ENCODE results near the gene HK1. TPM values are rescaled to one million over a fixed set of nuclear protein-coding genes. Genes with fewer than 3 reads are reported as not detected.

Gene HK1
- total and polyA plus RNA-seq, 3 experiments from 2014 or later, result 144 to 153 (median 151) TPM

- Histone ChIP-seq H3K27ac (ENCODE audit: low read depth, low read length) (no peak overlapping the region), H3K4me1 (ENCODE audit: insufficient read depth, low read length) (peaks cover 8% of the 10 kb centered on the region), H3K4me3 (ENCODE audit: low read length) (no peak overlapping the region), H3K36me3 (ENCODE audit: insufficient read depth, low read length) (no peaks in the 10 kb centered on the region), H3K27me3 (ENCODE audit: insufficient read depth, low read length, poor library complexity, severe bottlenecking) (no peaks in the 10 kb centered on the region), H3K9me3 (ENCODE audit: low read length) (no peaks in the 10 kb centered on the region)
- peaks cover 5 to 10% (median 9%) of the 10 kb centered on the region in 3 donors for H3K4me1 Mint-ChIP-seq
- H3K9me3 Mint-ChIP-seq, result no peaks in the 10 kb centered on the region
- peak overlapping the region in 1 of 7 donors; percentile 13 for H3K4me3 Mint-ChIP-seq
- H3K36me3 Mint-ChIP-seq, result no peaks in the 10 kb centered on the region
- ChIA-PET POLR2A (no interaction called here), CTCF (interaction anchor here (0.9 to 9.6 kb wide), 10 partner anchors 10 to 276 kb away, joined by 3 to 103 read pairs (median 4); no protein-coding TSS in a partner anchor)
- peak in 1 of 5 donors; percentile 28 for DNase-seq
- no peak overlapping the region for H3K27ac Mint-ChIP-seq
- H3K27me3 Mint-ChIP-seq, result no peaks in the 10 kb centered on the region
These were observed 39.2 kb upstream of the HK1 start for GRCh38 chr10:69239136-69239535.

DNA sequence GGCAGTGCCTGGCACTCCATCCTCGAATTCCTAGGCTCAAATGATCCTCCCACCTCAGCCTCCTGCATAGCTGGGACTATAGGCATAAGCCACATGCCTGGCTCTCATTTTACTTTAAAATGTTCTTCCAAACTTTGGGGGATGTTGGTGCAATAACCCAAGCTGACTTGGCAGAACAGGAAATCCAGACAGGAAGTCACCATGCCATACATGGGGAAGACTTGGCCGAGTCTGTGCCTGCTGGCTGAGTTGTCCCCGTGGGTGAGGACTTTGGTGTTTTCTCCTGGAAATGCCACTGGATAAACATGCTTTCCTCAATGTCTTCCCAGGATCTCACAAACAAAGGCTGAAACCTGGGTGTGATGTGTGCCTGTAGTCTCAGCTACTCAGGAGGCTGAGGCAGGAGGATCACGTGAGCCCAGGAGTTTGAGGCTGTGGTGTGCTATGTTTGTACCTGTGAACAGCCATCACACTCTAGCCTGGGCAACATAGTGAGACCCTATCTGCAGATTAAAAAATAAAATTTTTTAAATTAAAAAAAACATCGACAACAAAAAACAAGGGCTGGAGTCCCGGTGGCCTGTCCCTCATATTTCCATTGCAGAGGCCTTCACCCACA, 38.4 kb upstream of the HK1 start:
- Histone ChIP-seq H3K9me3 (ENCODE audit: low read length) (no peaks in the 10 kb centered on the region), H3K27ac (ENCODE audit: low read depth, low read length) (no peak overlapping the region), H3K27me3 (ENCODE audit: insufficient read depth, low read length, poor library complexity, severe bottlenecking) (no peaks in the 10 kb centered on the region), H3K4me1 (ENCODE audit: insufficient read depth, low read length) (peaks cover 8% of the 10 kb centered on the region), H3K36me3 (ENCODE audit: insufficient read depth, low read length) (no peaks in the 10 kb centered on the region), H3K4me3 (ENCODE audit: low read length) (no peak overlapping the region)
- Mint-ChIP-seq H3K4me3 (no peak overlapping the region), H3K27me3 (no peaks in the 10 kb centered on the region), H3K36me3 (no peaks in the 10 kb centered on the region), H3K27ac (no peak overlapping the region), H3K4me1 (peaks cover 5 to 7% (median 6%) of the 10 kb centered on the region in 3 donors), H3K9me3 (no peaks in the 10 kb centered on the region)
- CTCF ChIA-PET, result interaction anchor here (0.9 to 9.6 kb wide), 6 partner anchors 11 to 275 kb away, joined by 3 to 103 read pairs (median 7); no protein-coding TSS in a partner anchor
- no peak for DNase-seq
- POLR2A ChIA-PET, result no interaction called here

GRCh38 chr10:69240455-69240854, 37.8 kb upstream of the HK1 start:
- no peaks in the 10 kb centered on the region for H3K36me3 ChIP-seq (ENCODE audit: insufficient read depth, low read length)
- DNase-seq, result no peak
- Mint-ChIP-seq H3K27me3 (no peaks in the 10 kb centered on the region), H3K9me3 (no peaks in the 10 kb centered on the region), H3K36me3 (no peaks in the 10 kb centered on the region), H3K4me3 (no peak overlapping the region), H3K4me1 (peaks cover 5 to 7% (median 6%) of the 10 kb centered on the region in 3 donors), H3K27ac (peak overlapping the region in 2 of 8 donors; percentile 19 to 39)
- POLR2A ChIA-PET, result no interaction called here
- CTCF ChIA-PET, result interaction anchor here (9.6 kb wide), 1 partner anchor 151 kb away, joined by 103 read pairs; no protein-coding TSS in a partner anchor
- H3K27me3 ChIP-seq (ENCODE audit: insufficient read depth, low read length, poor library complexity, severe bottlenecking), result no peaks in the 10 kb centered on the region
- H3K9me3 ChIP-seq (ENCODE audit: low read length), result no peaks in the 10 kb centered on the region
- no peak overlapping the region for H3K4me3 ChIP-seq (ENCODE audit: low read length)
- H3K4me1 ChIP-seq (ENCODE audit: insufficient read depth, low read length), result peaks cover 8% of the 10 kb centered on the region
- H3K27ac ChIP-seq (ENCODE audit: low read depth, low read length), result no peak overlapping the region

DNA sequence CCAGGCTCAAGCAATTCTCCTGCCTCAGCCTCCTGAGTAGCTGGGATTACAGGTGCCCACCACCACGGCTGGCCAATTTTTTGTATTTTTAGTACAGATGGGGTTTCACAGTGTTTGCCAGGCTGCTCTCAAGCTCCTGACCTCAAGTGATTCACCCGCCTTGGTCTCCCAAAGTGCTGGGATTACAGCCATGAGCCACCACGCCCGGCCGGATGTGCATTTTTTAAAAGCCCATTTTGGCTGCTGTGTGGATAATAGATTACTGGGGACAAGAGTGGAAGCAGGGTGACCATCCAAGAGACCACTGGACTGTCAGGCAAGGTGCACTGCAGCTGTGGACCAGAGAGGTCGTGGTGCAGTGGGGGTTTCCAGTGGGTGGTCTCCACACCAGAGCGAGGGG, 36.7 kb upstream of the HK1 start:
- Mint-ChIP-seq H3K27me3 (no peaks in the 10 kb centered on the region), H3K27ac (peak overlapping the region in 1 of 8 donors; percentile 9), H3K9me3 (no peaks in the 10 kb centered on the region), H3K4me3 (no peak overlapping the region), H3K36me3 (no peaks in the 10 kb centered on the region), H3K4me1 (peaks cover 5 to 7% (median 6%) of the 10 kb centered on the region in 3 donors)
- Histone ChIP-seq H3K4me3 (ENCODE audit: low read length) (no peak overlapping the region), H3K4me1 (ENCODE audit: insufficient read depth, low read length) (peaks cover 8% of the 10 kb centered on the region), H3K9me3 (ENCODE audit: low read length) (no peaks in the 10 kb centered on the region), H3K36me3 (ENCODE audit: insufficient read depth, low read length) (no peaks in the 10 kb centered on the region), H3K27ac (ENCODE audit: low read depth, low read length) (no peak overlapping the region), H3K27me3 (ENCODE audit: insufficient read depth, low read length, poor library complexity, severe bottlenecking) (no peaks in the 10 kb centered on the region)
- CTCF ChIA-PET, result interaction anchor here (1.1 to 9.6 kb wide), 2 partner anchors 10 to 150 kb away, joined by 3 to 103 read pairs; no protein-coding TSS in a partner anchor
- POLR2A ChIA-PET, result interaction anchor here (0.6 kb wide), 1 partner anchor 1363 kb away, joined by 3 read pairs; no protein-coding TSS in a partner anchor
- peak in 1 of 5 donors; percentile 13 for DNase-seq

DNA sequence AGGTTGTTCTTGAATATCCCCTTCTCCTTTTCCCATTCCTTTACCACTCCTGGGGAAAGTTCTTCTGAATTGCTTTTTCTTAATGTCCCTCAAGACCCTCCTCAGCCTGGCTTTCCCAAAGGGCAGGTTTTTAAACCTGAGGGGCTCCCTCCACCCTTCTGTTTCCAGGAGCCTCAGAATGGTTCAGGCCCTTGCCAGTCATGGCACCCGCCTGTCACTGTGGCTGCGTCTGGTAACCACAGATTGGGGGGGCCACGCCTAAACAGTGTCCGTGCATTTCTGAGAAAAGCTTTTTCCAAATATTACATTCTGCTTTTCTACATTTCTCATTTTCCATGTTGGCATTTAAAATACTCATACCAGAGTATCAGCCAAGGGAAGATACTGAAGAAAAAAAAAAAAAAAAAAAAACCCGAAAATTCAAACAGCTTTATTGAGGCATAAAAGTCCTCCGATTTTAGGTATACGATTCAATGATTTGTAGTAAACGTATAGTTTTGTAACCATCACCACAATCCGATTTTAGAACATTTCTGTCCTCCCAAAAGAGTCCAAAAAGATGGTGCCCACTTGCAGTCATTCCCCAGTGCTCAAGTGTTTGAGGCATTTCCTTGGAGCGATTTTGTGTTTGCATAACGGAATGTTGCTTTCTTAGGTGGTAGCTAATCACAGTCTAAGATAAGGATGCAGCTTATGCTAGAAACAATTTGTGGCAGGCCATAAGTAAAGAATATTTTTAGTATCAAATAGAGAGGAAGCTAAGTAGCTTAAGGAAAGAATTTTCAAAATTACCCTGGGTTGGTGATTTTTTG, 36.0 kb upstream of the HK1 start:
- Mint-ChIP-seq H3K9me3 (no peaks in the 10 kb centered on the region), H3K27me3 (no peaks in the 10 kb centered on the region), H3K27ac (no peak overlapping the region), H3K36me3 (no peaks in the 10 kb centered on the region), H3K4me1 (peaks cover 5 to 6% (median 6%) of the 10 kb centered on the region in 3 donors), H3K4me3 (no peak overlapping the region)
- no peaks in the 10 kb centered on the region for H3K27me3 ChIP-seq (ENCODE audit: insufficient read depth, low read length, poor library complexity, severe bottlenecking)
- H3K4me1 ChIP-seq (ENCODE audit: insufficient read depth, low read length), result peaks cover 8% of the 10 kb centered on the region
- H3K4me3 ChIP-seq (ENCODE audit: low read length), result no peak overlapping the region
- POLR2A ChIA-PET, result interaction anchor here (0.6 to 0.7 kb wide), 2 partner anchors 151 to 1364 kb away, joined by 3 to 4 read pairs; no protein-coding TSS in a partner anchor
- H3K27ac ChIP-seq (ENCODE audit: low read depth, low read length), result no peak overlapping the region
- no peak for DNase-seq
- H3K36me3 ChIP-seq (ENCODE audit: insufficient read depth, low read length), result no peaks in the 10 kb centered on the region
- CTCF ChIA-PET, result interaction anchor here (1.1 to 9.6 kb wide), 2 partner anchors 9 to 150 kb away, joined by 3 to 103 read pairs; no protein-coding TSS in a partner anchor
- H3K9me3 ChIP-seq (ENCODE audit: low read length), result no peaks in the 10 kb centered on the region

DNA sequence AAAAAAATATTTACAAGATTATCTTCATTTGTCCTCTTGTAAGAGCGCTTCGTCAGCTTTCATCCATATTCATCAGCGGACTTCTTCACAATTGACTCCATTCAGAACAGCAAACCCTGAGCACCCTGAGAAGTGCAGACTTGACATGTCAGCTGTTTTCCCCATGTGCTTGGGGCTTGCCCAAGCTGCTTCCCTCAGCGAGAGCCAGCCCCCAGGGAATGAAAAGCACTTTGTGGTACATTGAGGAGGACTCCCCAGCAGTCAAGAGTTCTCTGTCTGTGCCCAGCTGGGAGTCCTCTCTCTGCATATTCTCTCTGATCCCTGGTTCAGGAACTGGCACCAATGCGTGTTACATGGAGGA, 35.5 kb upstream of the HK1 start:
- CTCF ChIA-PET, result interaction anchor here (1.1 to 9.6 kb wide), 2 partner anchors 9 to 149 kb away, joined by 3 to 103 read pairs; no protein-coding TSS in a partner anchor
- no peaks in the 10 kb centered on the region for H3K36me3 Mint-ChIP-seq

DNA sequence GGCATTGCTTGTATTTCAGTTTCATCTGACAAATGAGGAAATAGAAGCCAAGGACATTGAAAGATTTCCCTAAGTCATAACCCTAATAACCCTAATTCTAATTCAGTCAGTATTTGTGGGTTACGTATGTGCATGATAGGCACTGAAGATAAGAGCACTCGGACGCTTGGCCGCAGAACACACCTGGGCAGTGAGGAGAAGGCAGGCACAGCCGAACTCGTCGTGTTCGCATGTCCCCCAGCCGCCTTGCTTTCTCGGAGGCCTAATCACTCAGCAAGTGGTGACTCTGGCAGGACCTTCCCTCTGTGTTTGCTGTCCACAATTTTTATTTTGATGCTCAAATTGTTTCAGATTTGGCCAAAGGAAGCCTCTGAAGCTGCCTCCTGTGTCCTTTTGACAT, 34.5 kb upstream of the HK1 start:
- no peaks in the 10 kb centered on the region for H3K9me3 ChIP-seq (ENCODE audit: low read length)
- CTCF ChIA-PET, result interaction anchor here (9.6 kb wide), 1 partner anchor 148 kb away, joined by 103 read pairs; no protein-coding TSS in a partner anchor
- no peak overlapping the region for H3K27ac Mint-ChIP-seq
- H3K4me3 ChIP-seq (ENCODE audit: low read length), result no peak overlapping the region
- H3K4me3 Mint-ChIP-seq, result no peak overlapping the region
- DNase-seq, result no peak
- H3K36me3 ChIP-seq (ENCODE audit: insufficient read depth, low read length), result no peaks in the 10 kb centered on the region
- no peaks in the 10 kb centered on the region for H3K36me3 Mint-ChIP-seq
- H3K27me3 ChIP-seq (ENCODE audit: insufficient read depth, low read length, poor library complexity, severe bottlenecking), result no peaks in the 10 kb centered on the region
- no peaks in the 10 kb centered on the region for H3K9me3 Mint-ChIP-seq
- no peaks in the 10 kb centered on the region for H3K4me1 Mint-ChIP-seq
- no peaks in the 10 kb centered on the region for H3K27me3 Mint-ChIP-seq
- H3K4me1 ChIP-seq (ENCODE audit: insufficient read depth, low read length), result no peaks in the 10 kb centered on the region
- POLR2A ChIA-PET, result no interaction called here
- no peak overlapping the region for H3K27ac ChIP-seq (ENCODE audit: low read depth, low read length)

More for the DNA sequence above, 35.5 kb upstream of the HK1 start:
- Histone ChIP-seq H3K4me3 (ENCODE audit: low read length) (no peak overlapping the region), H3K36me3 (ENCODE audit: insufficient read depth, low read length) (no peaks in the 10 kb centered on the region), H3K4me1 (ENCODE audit: insufficient read depth, low read length) (peaks cover 2% of the 10 kb centered on the region), H3K27ac (ENCODE audit: low read depth, low read length) (no peak overlapping the region), H3K9me3 (ENCODE audit: low read length) (no peaks in the 10 kb centered on the region), H3K27me3 (ENCODE audit: insufficient read depth, low read length, poor library complexity, severe bottlenecking) (no peaks in the 10 kb centered on the region)
- Mint-ChIP-seq H3K27me3 (no peaks in the 10 kb centered on the region), H3K27ac (peak overlapping the region in 1 of 8 donors; percentile 54), H3K4me3 (no peak overlapping the region), H3K4me1 (peaks cover 0 to under 1% (median under 1%) of the 10 kb centered on the region in 3 donors), H3K9me3 (no peaks in the 10 kb centered on the region)
- POLR2A ChIA-PET, result interaction anchor here (0.7 kb wide), 1 partner anchor 150 kb away, joined by 4 read pairs; no protein-coding TSS in a partner anchor
- no peak for DNase-seq

DNA sequence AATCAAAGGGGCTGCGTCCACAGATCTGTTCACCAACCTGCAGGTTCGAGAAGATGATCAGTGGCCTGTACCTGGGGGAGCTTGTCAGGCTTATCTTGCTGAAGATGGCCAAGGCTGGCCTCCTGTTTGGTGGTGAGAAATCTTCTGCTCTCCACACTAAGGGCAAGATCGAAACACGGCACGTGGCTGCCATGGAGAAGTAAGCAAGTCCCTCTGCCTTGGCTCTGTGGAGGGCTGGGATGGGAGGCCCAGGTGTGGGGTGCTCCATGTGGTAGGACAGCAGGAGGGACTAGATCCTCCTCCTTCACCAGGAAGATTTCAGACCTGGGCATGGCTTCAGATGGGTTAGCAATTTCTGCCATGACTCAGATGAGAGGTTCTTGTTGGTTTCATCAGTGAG, 32.3 kb upstream of the HK1 start:
- no peak overlapping the region for H3K4me3 ChIP-seq (ENCODE audit: low read length)
- Mint-ChIP-seq H3K4me1 (no peaks in the 10 kb centered on the region), H3K4me3 (no peak overlapping the region), H3K9me3 (no peaks in the 10 kb centered on the region), H3K27me3 (peaks cover 0 to 2% of the 10 kb centered on the region in 2 donors), H3K36me3 (peaks cover 2 to 5% (median 2%) of the 10 kb centered on the region in 3 donors), H3K27ac (no peak overlapping the region)
- H3K36me3 ChIP-seq (ENCODE audit: insufficient read depth, low read length), result no peaks in the 10 kb centered on the region
- H3K9me3 ChIP-seq (ENCODE audit: low read length), result no peaks in the 10 kb centered on the region
- ChIA-PET POLR2A (no interaction called here), CTCF (no interaction called here)
- DNase-seq, result peak in 1 of 5 donors; percentile 35
- no peak overlapping the region for H3K27ac ChIP-seq (ENCODE audit: low read depth, low read length)
- no peaks in the 10 kb centered on the region for H3K27me3 ChIP-seq (ENCODE audit: insufficient read depth, low read length, poor library complexity, severe bottlenecking)
- no peaks in the 10 kb centered on the region for H3K4me1 ChIP-seq (ENCODE audit: insufficient read depth, low read length)
